HepG2 (cell line): ENCODE measurements around the gene MSS51. TPM values are rescaled to one million over a fixed set of nuclear protein-coding genes. Genes with fewer than 3 reads are reported as not detected.

Source experiments
- ATAC-seq: fragments of 200-7000 bp; cut with Tn5 transposase; 3 replicates; pipeline ENCODE4 v1.9.1; 2020; ENCODE audit warnings: mild to moderate bottlenecking, moderate library complexity
- BruUV-seq: library from RNA; stranded (reverse); fragments of 400-500 nt; replicated peaks from 2 replicates; lab custom pipeline; 2021; lab: Mats Ljungman, UMichigan
- CTCF ChIA-PET: fragments of 300-600 bp; formaldehyde crosslinking; extraction: SDS; loops from one replicate; lab custom pipeline; 2021; ENCODE audit warnings: low total read pairs, inconsistent platforms, low intra/inter-chr PET ratio; lab: Yijun Ruan, JAX
- POLR2A ChIA-PET: fragments of 350-600 bp; sonication (Branson Sonifier 250); formaldehyde crosslinking; loops from one replicate; lab custom pipeline; 2020; ENCODE audit warnings: antibody characterized with exemption, inconsistent platforms; lab: Yijun Ruan, JAX
- DNase-seq: peaks from one replicate; pipeline ENCODE4 v3.0.0-alpha.2; 2015; ENCODE audit warnings: low spot score
- FAIRE-seq: peaks from 3 replicates; lab custom pipeline; 2011; peaks lifted over from hg19 to GRCh38; lab: Jason Lieb, UNC
- H2AFZ ChIP-seq: one replicate; pipeline ENCODE4 v1.6.1; 2011; ENCODE audit warnings: low read length, inconsistent platforms
- H3K27ac ChIP-seq: fragments of 300-600 bp; 3 replicates; pipeline ENCODE4 v1.8.0; 2011; ENCODE audit warnings: mixed run types, mild to moderate bottlenecking, mixed read lengths, low read length, inconsistent platforms; ENCODE audit not compliant: insufficient read depth; ENCODE audit errors: extremely low read length
- H3K27me3 ChIP-seq, 2 experiments: fragments of 200-600 bp in 1 of 2; 2 replicates in 1 of 2; 3 replicates in 1 of 2; pipeline versions ENCODE4 v1.6.0 to v1.8.0; 2011; ENCODE audit warnings: low read length in 2 of 2, mild to moderate bottlenecking in 2 of 2, moderate library complexity in 2 of 2, inconsistent platforms in 1 of 2; ENCODE audit not compliant: insufficient read depth in 2 of 2, control insufficient read depth in 1 of 2
- H3K36me3 ChIP-seq, 2 experiments: fragments of 200-600 bp in 1 of 2; replicated peaks in 1 of 2; 2 replicates in 1 of 2; 3 replicates in 1 of 2; pipeline versions ENCODE4 v1.5.1 to v1.8.0; 2011; ENCODE audit warnings: low read length in 2 of 2, inconsistent platforms in 1 of 2; ENCODE audit not compliant: insufficient read depth in 2 of 2, control insufficient read depth in 1 of 2
- H3K4me1 ChIP-seq: 2 replicates; pipeline ENCODE4 v1.5.1; 2012; ENCODE audit warnings: low read length, inconsistent platforms; ENCODE audit not compliant: insufficient read depth
- H3K4me2 ChIP-seq: 2 replicates; pipeline ENCODE4 v1.6.0; 2011; ENCODE audit warnings: low read depth, low read length, inconsistent platforms
- H3K4me3 ChIP-seq, 3 experiments: fragments of 200-600 bp in 1 of 3; sonication (generic), shearing (Covaris generic) in 1 of 3; replicated peaks in 1 of 3; 2 replicates each; pipeline ENCODE4 v1.5.1; 2011 to 2016; ENCODE audit warnings: low read length in 3 of 3, inconsistent platforms in 2 of 3, low read depth in 2 of 3, mild to moderate bottlenecking in 2 of 3, control low read depth in 1 of 3, mixed read lengths in 1 of 3; ENCODE audit not compliant: insufficient read depth in 1 of 3
- H3K79me2 ChIP-seq: one replicate; pipeline ENCODE4 v1.6.1; 2011; ENCODE audit warnings: low read length, inconsistent platforms; ENCODE audit not compliant: insufficient read depth
- H3K9ac ChIP-seq: 2 replicates; pipeline ENCODE4 v1.6.0; 2011; ENCODE audit warnings: mild to moderate bottlenecking, low read depth, low read length, inconsistent platforms; ENCODE audit not compliant: insufficient read depth
- H3K9me3 ChIP-seq: 2 replicates; pipeline ENCODE4 v1.5.1; 2012; ENCODE audit warnings: mild to moderate bottlenecking, low read length
- H4K20me1 ChIP-seq: 2 replicates; pipeline ENCODE4 v1.6.0; 2011; ENCODE audit warnings: inconsistent platforms, mild to moderate bottlenecking, low read length, moderate library complexity; ENCODE audit not compliant: insufficient read depth
- ATAD3A ChIP-seq: sonication (generic); formaldehyde crosslinking; IDR thresholded peaks from 2 replicates; pipeline ENCODE4 v1.4.0; 2020; ENCODE audit warnings: missing genetic modification reagents
- CCAR2 ChIP-seq: fragments of 200-400 bp; formaldehyde crosslinking; optimal IDR thresholded peaks from 2 replicates; pipeline ENCODE3; 2018; ENCODE audit warnings: low read depth, mild to moderate bottlenecking, low read length, moderate library complexity
- CHD2 ChIP-seq: IDR thresholded peaks from 2 replicates; pipeline ENCODE4 v1.6.1; 2011; ENCODE audit warnings: low read depth, low read length, improper control_type of control experiment
- MTF2 ChIP-seq: sonication (generic); formaldehyde crosslinking; IDR thresholded peaks from 2 replicates; pipeline ENCODE4 v1.5.0; 2020; ENCODE audit warnings: missing genetic modification reagents, borderline replicate concordance
- ZBTB7A ChIP-seq: sonication (generic); formaldehyde crosslinking; IDR thresholded peaks from 2 replicates; pipeline ENCODE4 v1.8.0; 2022; ENCODE audit warnings: mild to moderate bottlenecking, missing genetic modification reagents
- WGBS: methylation state at CpG from one replicate; pipeline ENCODE4 v1.1.6; 2017; ENCODE audit warnings: low lambda C conversion rate; 5-methylcytosine and 5-hydroxymethylcytosine counted together
- in situ Hi-C: cut with HindIII; loops from 2 replicates; pipeline ENCODE4 v1.10.0; 2017; ENCODE audit warnings: low pct_unique_long_range_greater_than_20kb; ENCODE audit not compliant: extremely low pct_ligation_motif_present
- intact Hi-C: fragments of 100-400 bp; cut with micrococcal nuclease; formaldehyde crosslinking; loops from one replicate; pipeline ENCODE4 v1.10.0; 2022; ENCODE audit not compliant: unreplicated experiment
- polyA plus RNA-seq, 8 experiments: library from polyadenylated mRNA; depleted of rRNA in 3 of 8; stranded (reverse) in 7 of 8; unstranded in 1 of 8; fragments of >200 nt; fragmentation: Illumina TruSeq in 4 of 8; extraction: Trizol in 4 of 8; gene quantifications; 2 replicates each; pipeline versions ENCODE4 v1.2.1 to v1.2.3, GENCODE V29; 2011 to 2016; ENCODE audit warnings: low read depth in 4 of 8, missing spikeins in 1 of 8, mixed read lengths in 1 of 8; ENCODE audit not compliant: insufficient read depth in 1 of 8
- total RNA-seq, 5 experiments: library from RNA; depleted of rRNA; stranded (reverse); fragments of >200 nt; fragmentation: Illumina TruSeq; extraction: Trizol; gene quantifications; 2 replicates each; pipeline ENCODE4 v1.2.3, GENCODE V29; 2016; ENCODE audit warnings: low read depth in 1 of 5
- TF ChIP-seq, protein P1 (sequence below): sonication (generic); formaldehyde crosslinking; IDR thresholded peaks from 2 replicates; pipeline ENCODE4 v1.5.1; 2020; ENCODE audit warnings: missing genetic modification reagents, mild to moderate bottlenecking, borderline replicate concordance

Gene MSS51
- total and polyA plus RNA-seq, 2 of the 13 experiments (the other 11 are each of a cell fraction or from before 2014, with no cell fraction given): 0.91 to 2.4 TPM

DNA sequence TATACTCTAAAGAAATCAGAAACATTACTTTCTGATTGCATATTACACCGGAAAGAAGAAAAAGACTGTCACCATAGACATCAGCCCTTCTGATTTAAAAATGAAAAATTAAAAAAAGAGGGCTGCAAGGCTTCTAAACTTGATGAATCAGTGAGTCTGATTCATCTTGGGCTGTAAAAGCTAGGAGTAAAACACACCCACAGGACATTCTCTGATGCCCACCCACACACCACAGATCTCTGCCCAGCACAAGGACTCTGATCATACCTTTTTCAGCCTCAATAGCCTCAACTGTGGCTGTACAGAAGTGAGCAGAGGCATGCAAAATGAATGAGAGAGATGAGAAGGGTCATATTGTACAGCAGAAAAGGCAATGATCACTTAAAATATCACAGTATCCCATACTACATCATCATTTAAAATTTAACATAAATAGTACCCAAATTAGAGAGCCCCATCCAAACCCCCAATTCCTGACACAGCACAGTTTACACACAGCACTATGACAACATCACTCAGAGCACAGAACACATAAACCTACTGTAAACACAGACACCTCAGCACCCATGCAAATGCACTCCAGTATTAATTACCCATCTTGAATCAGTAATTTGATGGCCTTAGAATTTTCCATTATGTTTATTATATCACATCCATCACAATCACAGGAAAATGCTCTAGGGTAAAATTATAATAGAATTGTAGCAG is 6.4 kb upstream of the MSS51 start:
- Histone ChIP-seq H3K4me1 (no peaks in the 10 kb centered on the region), H4K20me1 (no peaks in the 10 kb centered on the region), H3K79me2 (no peaks in the 10 kb centered on the region), H3K4me2 (no peak overlapping the region), H3K9me3 (no peaks in the 10 kb centered on the region), H3K27me3 (no peaks in the 10 kb centered on the region), H3K27ac (no peak overlapping the region), H2AFZ (no peak overlapping the region), H3K36me3 (peaks cover 7 to 15% of the 10 kb centered on the region in 2 experiments), H3K9ac (no peak overlapping the region), H3K4me3 (no peak overlapping the region)
- no peak for TF ChIP-seq ZBTB7A (CRISPR knock-in tag)
- TF ChIP-seq CHD2: no peak
- TF ChIP-seq ATAD3A: no peak
- TF ChIP-seq MTF2 (CRISPR knock-in tag): no peak
- no peak for TF ChIP-seq CCAR2
- TF ChIP-seq, protein P1, sequence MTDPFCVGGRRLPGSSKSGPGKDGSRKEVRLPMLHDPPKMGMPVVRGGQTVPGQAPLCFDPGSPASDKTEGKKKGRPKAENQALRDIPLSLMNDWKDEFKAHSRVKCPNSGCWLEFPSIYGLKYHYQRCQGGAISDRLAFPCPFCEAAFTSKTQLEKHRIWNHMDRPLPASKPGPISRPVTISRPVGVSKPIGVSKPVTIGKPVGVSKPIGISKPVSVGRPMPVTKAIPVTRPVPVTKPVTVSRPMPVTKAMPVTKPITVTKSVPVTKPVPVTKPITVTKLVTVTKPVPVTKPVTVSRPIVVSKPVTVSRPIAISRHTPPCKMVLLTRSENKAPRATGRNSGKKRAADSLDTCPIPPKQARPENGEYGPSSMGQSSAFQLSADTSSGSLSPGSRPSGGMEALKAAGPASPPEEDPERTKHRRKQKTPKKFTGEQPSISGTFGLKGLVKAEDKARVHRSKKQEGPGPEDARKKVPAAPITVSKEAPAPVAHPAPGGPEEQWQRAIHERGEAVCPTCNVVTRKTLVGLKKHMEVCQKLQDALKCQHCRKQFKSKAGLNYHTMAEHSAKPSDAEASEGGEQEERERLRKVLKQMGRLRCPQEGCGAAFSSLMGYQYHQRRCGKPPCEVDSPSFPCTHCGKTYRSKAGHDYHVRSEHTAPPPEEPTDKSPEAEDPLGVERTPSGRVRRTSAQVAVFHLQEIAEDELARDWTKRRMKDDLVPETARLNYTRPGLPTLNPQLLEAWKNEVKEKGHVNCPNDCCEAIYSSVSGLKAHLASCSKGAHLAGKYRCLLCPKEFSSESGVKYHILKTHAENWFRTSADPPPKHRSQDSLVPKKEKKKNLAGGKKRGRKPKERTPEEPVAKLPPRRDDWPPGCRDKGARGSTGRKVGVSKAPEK: no peak
- ATAC-seq: no peak
- ChIA-PET POLR2A (no interaction called here), CTCF (no interaction called here)
- 96% methylated on average over 1 of the region's 1 CpG for WGBS
- DNase-seq: no peak
- intact Hi-C loops (no loop called here), in situ Hi-C loops (no loop called here)
- FAIRE-seq: no peak
- no TSS peak for BruUV-seq
